GM10847 (cell line): ENCODE data around the gene FOXP1.

ENCODE experiments used
- POLR2A ChIP-seq: IDR thresholded peaks from 2 replicates; pipeline ENCODE4 v1.6.1; 2011; ENCODE audit not compliant: insufficient read length; ENCODE audit errors: extremely low read depth

The FOXP1 gene

DNA sequence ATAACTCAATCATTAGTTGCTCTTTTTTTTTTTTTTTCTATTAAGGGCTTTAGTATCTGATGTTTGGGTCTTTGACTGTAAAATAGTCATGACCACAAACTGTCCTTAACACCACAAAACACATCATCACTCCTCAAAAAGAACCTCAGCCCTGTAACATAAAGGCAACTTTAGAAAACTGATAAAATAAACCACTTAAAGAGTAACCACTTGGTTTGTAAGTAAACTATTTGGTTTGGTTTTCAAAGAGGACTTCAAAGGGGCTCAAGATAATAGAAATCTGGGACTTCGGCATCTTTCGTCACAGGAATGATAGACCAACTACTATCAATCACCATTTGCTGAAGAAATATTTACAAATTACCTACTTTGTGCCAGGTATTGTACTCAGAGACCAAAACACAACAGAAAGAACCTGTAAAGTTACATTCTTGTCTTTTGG, 167.8 kb downstream of the FOXP1 start:
- no peak for TF ChIP-seq POLR2A

DNA sequence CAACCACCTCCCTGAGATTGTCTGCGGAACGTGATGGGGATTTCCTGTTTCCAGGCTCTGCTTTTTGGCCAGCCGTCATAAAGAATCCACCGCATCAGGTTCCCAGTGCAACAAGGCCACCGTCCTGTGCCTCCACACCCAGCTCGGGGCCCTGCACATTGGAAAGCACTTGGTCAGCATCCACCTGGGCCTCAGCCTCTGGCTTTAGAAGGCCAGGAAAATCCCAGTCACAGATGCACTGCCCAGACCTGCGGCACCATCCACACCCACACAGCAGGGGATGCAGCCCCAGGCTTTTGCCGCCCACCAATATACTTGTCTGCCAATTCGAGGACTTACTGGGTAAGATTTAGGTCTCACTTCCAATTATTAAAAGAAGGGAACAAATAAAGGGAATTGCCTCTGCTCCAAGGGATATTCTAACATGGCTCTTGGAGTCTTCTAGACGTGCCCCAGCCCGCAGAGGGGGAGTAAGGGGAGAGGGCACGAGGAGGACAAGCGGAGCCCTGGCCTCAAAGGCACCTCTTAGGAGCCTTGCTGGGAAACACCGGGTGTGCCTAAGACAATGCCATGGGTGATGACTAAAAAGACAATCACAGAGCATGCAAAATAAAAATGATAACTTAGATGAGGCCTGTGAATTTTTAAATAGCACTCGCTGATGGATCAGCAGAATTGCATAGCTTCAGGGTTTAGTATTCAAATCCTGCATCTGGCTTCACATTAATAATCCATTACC, 169.2 kb downstream of the FOXP1 start:
- no peak for TF ChIP-seq POLR2A

DNA sequence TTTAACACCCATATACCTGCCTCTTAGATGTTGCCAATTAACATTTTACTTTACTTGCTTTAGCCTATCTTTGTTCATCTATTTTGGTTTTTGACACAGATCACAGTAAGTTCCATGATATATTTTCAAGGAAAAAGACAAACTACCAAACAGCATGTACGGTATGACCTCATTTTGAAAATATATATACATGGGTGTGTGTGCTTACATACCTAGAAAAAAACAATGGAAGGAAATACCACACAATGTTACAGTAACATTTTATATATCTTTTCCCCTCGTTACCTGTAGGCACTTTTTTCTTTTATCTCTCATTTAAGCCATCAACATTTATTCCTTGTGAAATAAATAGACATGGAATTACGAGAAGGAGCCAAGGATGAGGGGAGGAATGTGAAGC, 170.0 kb downstream of the FOXP1 start:
- TF ChIP-seq POLR2A, result no peak

DNA sequence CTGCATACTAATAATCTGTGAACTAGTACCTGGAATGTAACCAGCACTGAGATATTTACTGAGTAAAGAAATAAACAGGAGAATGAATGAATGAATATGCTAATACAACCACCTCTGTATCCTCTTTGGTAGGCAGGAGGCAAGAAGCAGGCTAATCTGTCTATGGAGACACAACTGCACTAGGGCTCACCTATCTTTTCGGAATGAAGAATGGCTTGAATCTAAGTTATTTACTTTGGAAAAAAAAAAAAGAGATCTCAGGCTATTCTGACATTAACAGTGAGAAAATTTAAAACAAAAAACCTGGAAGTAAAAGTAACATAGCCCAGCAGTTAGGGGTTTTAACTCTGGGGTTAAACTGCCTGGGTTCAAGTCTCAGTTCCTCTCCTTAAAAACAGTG, 174.2 kb downstream of the FOXP1 start:
- TF ChIP-seq POLR2A, result no peak

DNA sequence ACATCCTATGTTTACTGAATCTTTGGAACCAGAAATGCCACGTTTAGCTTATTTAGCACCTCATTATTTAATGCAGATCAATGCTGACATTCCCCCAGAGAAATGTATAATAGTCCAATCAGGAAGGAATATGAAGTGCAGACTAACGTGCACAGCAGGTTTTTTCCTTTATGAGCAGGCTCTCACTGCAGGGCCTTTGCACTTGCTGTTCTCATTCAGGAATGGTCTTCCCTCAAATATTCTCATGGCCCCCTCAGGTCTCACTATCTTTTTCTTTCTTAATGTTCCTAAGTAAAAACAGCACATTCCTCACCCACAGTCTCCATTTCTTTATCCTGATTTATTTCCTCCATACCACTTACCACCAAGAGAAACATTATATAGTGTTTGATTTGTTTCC, 174.6 kb downstream of the FOXP1 start:
- no peak for TF ChIP-seq POLR2A

DNA sequence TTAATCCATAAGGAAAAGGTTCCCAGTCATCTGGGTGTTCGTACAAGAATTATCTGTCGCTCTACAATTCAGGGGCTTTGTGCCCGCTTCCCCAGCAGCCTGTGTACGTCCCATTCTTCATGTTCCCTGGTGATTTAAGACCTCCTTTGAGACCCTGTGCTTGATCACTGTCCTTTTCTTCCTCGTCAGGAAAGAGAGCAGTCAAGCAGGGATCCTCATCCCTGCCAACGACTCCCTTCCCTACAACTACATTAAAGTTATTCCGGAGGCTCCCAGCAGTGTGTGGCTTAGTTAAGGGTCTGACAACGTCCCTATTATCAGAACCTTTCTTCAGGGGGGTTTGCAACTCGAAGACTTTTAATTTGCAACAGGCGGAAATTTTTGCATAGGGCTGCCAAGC, 175.7 kb downstream of the FOXP1 start:
- TF ChIP-seq POLR2A, result no peak

DNA sequence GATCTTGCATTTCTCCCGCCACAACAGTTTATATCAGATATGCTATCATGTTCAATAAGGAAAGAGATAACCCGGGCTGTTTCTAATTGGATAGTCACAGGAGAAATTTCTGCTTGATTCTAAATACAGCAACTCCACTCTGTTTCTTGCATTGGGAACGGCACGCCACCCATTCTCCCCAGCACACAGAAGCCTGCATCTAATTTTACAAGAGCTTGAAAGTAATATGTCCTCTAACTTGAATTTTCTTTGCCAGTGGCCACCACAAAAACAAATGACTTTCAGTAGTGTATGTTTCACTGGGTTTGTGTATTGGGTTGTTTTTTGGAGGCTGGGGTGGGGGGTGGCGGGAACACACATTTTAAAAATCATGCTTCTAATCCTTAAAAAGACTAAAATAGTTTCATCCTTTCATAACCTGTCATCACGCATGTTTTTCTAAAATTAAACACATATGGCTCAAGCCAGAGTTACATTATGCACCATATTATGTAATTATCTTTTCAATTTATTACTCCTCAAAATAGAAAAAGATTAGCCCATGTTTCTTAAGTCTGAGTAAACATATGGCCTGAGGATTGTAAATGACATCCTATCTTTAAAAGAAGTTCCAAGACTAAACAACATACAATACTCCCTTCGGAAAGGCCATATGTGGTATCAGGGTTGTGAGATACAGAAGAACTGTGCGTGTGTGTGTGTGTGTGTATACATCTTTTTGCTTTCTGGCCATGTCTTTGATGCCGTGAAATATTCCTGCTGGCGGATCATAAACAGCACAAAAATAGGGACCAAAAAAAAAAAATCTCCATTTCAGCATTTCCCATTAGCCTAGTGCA, 176.3 kb downstream of the FOXP1 start:
- no peak for TF ChIP-seq POLR2A

DNA sequence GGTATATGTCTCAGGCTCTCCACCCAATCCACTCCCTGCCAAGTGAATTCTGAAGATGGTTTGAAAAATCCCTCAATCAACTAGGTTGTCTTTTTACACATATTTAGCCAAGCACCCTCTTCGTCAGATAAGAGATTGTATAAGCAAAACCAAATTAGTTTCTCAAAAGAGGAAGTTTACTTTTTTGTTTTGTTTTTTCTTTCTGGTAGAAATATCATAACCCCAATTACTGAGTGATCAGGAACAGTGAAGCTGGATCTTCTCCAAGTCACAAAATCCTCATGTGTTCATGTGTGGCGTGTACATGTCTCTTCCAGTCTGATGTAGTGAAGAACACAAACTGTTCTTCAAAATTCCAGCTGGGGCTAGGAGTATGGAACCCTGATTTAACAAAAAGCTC, 180.6 kb downstream of the FOXP1 start:
- TF ChIP-seq POLR2A, result no peak

DNA sequence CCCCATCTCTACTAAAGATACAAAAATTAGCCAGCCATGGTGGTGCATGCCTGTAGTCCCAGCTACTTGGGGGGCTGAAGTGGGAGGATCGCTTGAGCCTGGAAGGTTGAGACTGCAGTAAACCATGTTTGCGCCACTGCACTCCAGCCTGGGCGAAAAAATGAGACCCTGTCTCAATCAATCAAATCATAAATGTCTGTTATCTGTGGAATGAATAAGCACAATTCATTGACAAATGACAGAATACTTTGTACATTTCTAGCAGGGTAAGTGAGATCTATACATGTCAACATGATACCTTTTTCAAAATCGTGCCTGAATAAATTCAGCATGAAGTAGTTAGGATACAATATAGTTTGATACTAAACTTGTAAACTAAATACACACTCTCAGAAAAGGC, 181.2 kb downstream of the FOXP1 start:
- TF ChIP-seq POLR2A, result no peak

DNA sequence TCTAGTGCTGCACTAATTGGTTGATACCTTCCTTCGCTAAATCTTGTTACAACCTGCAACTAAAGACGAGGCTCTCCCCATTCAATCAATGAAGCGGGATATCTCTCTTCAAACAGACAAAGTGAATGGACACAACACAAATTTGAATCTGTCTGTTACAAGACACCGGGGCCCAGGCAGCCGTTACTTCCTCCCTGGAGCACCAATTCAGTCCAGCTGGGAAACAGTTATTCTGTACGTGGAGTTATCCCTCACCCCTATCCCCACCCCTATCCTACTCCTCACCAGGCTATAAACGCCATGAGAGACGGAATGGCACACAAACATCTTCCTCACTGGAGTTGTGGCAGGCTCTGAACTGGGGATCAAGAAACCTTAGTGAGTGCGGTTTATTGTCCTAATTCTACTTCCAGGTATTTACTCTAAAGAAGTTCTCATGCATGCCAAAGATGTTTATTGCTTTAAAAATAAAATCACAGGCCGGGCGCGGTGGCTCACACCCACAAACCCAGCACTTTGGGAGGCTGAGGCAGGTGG, 181.8 kb downstream of the FOXP1 start:
- TF ChIP-seq POLR2A, result no peak

DNA sequence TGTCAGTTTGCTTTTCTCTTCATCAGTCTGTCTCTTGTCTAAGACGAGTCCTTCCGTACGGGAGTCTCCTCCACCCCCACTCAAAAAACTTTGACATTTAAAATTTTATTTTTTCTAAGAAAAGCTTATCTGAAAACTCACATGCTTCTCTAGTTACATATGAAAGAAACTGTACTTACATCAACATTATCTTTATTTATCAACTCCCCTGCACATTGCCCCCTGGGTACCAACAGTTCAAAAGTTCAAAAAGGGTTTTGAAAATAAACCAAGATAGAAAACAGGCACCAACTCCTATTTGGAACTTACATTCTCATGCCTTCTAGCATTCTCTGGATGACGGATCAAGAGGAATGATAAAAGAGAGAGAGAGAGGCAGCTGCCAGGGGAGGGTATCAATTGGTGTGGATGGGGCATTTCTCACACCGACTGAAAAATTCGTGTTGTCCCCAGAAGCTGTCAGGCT, 182.5 kb downstream of the FOXP1 start:
- TF ChIP-seq POLR2A, result no peak

DNA sequence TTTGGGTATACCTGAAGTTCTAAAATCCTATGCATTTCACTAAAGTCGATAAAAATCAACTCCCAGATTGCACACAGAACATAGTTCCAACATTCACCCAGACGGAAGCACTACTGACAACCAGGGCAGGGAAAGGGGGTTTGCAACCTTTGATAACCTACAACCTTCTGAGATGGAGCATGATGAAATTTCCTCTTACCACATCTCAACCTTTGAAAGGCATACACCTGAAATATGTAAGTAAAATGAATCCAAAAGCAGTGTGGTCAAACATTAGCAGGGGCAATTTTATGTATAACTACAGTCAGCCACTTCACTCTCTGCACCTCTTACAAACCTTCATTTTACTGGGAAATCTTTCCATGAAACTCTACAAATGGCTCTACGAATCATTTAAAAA, 184.1 kb downstream of the FOXP1 start:
- TF ChIP-seq POLR2A, result no peak

DNA sequence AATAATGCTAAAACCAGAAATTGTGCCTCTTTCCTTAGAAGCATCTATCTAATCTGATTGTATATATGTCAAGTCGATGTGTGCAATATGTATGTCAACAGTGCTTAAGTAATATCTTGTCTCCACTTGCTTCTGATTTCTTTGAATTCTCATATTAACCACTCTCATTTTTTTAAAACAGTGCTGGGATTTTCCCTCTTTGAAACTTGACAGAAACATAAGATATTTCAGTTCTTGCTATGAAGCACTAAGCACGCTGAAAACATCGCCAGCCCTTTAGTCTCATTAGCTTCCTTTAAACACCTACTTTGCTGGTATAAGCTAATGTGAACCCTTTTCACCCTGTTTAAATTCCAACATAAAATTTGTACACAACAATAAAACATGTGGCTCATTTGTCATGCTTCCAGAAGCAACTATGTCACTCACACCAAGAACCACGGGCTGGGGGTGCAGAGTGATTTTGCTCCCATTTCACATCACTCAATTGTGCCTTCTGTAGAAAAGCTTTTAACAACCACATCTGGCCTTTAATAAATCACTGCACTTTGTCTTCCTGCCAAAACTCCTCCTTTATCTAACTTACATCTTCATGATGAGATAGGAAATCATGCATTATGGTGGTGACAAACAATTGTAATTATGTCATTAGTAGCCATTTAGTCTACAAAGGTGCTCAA, 185.2 kb downstream of the FOXP1 start:
- TF ChIP-seq POLR2A, result no peak

DNA sequence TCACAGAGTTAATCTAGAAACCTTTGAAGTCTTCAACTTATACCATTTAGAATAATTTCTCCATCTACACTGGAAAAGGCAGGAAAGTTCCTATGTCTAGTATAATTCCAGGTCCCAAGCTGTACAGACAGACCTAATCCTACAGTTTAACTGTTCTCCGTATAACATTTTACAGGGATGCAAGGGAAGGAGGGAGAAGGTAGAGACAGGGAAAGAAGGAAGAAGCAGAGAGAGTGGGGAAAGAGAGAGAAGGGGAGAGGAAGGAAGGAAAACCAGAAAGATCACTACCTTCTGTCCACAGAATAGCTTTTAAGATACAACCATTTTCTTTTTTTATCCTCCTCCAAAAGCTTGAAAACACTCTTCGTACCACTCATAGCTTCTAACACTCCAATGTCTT, 185.8 kb downstream of the FOXP1 start:
- TF ChIP-seq POLR2A, result no peak

DNA sequence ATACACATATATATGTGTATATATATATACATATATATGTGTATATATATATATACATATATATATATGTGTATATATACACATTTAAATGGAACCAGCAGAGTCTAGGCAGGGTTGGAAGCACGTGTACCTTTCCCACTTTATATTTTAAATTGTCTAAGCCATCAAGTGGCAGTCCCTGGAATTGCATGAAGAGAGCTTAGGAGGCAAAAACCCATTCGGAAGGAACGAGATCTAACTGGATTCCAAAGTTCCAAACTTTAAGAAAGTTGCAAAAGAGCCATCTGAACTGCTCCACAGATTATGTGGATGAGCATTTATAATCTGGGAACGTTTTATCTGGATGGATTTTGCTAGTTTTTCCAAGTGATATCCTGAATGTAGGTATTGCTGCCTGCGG, 186.5 kb downstream of the FOXP1 start:
- no peak for TF ChIP-seq POLR2A
